H9 (cell line): ENCODE data around the gene PHKA1. TPM values are rescaled to one million over a fixed set of nuclear protein-coding genes. Genes with fewer than 3 reads are reported as not detected.

Experiments used
- DNase-seq: peaks from one replicate; pipeline ENCODE4 v3.0.0-alpha.2; 2017
- H2AFZ ChIP-seq: one replicate; pipeline ENCODE4 v1.6.1; 2013; ENCODE audit warnings: mild to moderate bottlenecking, low read length, control low read depth, moderate library complexity
- H2AK5ac ChIP-seq: 2 replicates; pipeline ENCODE4 v1.6.1; 2013; ENCODE audit warnings: low read length, control low read depth, mixed read lengths; ENCODE audit not compliant: insufficient read length
- H2BK120ac ChIP-seq: one replicate; pipeline ENCODE4 v1.6.1; 2013; ENCODE audit warnings: low read depth, mild to moderate bottlenecking, low read length, control low read depth, inconsistent platforms; ENCODE audit not compliant: poor library complexity, severe bottlenecking
- H2BK12ac ChIP-seq: 2 replicates; pipeline ENCODE4 v1.6.1; 2013; ENCODE audit warnings: low read length, control low read depth, mixed read lengths, low read depth; ENCODE audit not compliant: insufficient read length
- H2BK15ac ChIP-seq: 2 replicates; pipeline ENCODE4 v1.6.1; 2013; ENCODE audit warnings: low read depth, low read length, control low read depth
- H2BK20ac ChIP-seq: one replicate; pipeline ENCODE4 v1.6.1; 2013; ENCODE audit warnings: low read depth, mild to moderate bottlenecking, low read length, control low read depth, inconsistent platforms; ENCODE audit not compliant: poor library complexity, severe bottlenecking
- H2BK5ac ChIP-seq: 2 replicates; pipeline ENCODE4 v1.6.1; 2013; ENCODE audit warnings: low read length, control low read depth, mixed read lengths; ENCODE audit not compliant: insufficient read length
- H3K14ac ChIP-seq: 2 replicates; pipeline ENCODE4 v1.6.1; 2013; ENCODE audit warnings: low read length, control low read depth; ENCODE audit not compliant: insufficient read depth
- H3K18ac ChIP-seq: 2 replicates; pipeline ENCODE4 v1.6.1; 2013; ENCODE audit warnings: low read depth, mild to moderate bottlenecking, mixed read lengths, low read length, control low read depth; ENCODE audit not compliant: insufficient read length
- H3K23ac ChIP-seq: 2 replicates; pipeline ENCODE4 v1.6.1; 2013; ENCODE audit warnings: low read length, control low read depth, mixed read lengths, low read depth; ENCODE audit not compliant: insufficient read length
- H3K23me2 ChIP-seq: 2 replicates; pipeline ENCODE4 v1.6.1; 2013; ENCODE audit warnings: low read depth, mild to moderate bottlenecking, mixed read lengths, low read length, control low read depth; ENCODE audit not compliant: insufficient read length, poor library complexity, severe bottlenecking
- H3K27ac ChIP-seq: 2 replicates; pipeline ENCODE4 v1.5.1; 2013; ENCODE audit warnings: low read length, control low read depth, mixed read lengths, low read depth; ENCODE audit not compliant: insufficient read length
- H3K27me3 ChIP-seq: 2 replicates; pipeline ENCODE4 v1.6.1; 2013; ENCODE audit warnings: low read length, control low read depth, inconsistent platforms; ENCODE audit not compliant: insufficient read depth
- H3K4ac ChIP-seq: 2 replicates; pipeline ENCODE4 v1.6.1; 2013; ENCODE audit warnings: low read depth, mild to moderate bottlenecking, control low read depth, inconsistent platforms, low read length, moderate library complexity
- H3K4me1 ChIP-seq: 2 replicates; pipeline ENCODE4 v1.6.1; 2013; ENCODE audit warnings: low read length, control low read depth, inconsistent platforms; ENCODE audit not compliant: insufficient read depth
- H3K4me2 ChIP-seq: 2 replicates; pipeline ENCODE4 v1.6.1; 2013; ENCODE audit warnings: low read length, control low read depth, mixed read lengths; ENCODE audit not compliant: insufficient read length, insufficient read depth
- H3K56ac ChIP-seq: 2 replicates; pipeline ENCODE4 v1.6.1; 2013; ENCODE audit warnings: low read depth, mild to moderate bottlenecking, mixed read lengths, low read length, control low read depth; ENCODE audit not compliant: insufficient read length
- H3K79me1 ChIP-seq: 2 replicates; pipeline ENCODE4 v1.6.1; 2013; ENCODE audit warnings: low read depth, mild to moderate bottlenecking, moderate library complexity, low read length, control low read depth, inconsistent platforms; ENCODE audit not compliant: insufficient read depth, poor library complexity, severe bottlenecking
- H3K79me2 ChIP-seq: 2 replicates; pipeline ENCODE4 v1.6.1; 2013; ENCODE audit warnings: low read length, control low read depth, inconsistent platforms; ENCODE audit not compliant: insufficient read depth
- H3K9ac ChIP-seq: 2 replicates; pipeline ENCODE4 v1.6.1; 2013; ENCODE audit warnings: low read length, control low read depth, mixed read lengths; ENCODE audit not compliant: insufficient read length; ENCODE audit errors: extremely low read depth
- H3K9me3 ChIP-seq: one replicate; pipeline ENCODE4 v1.6.1; 2013; ENCODE audit warnings: low read depth, low read length, inconsistent platforms; ENCODE audit not compliant: control insufficient read depth
- H3T11ph ChIP-seq: one replicate; pipeline ENCODE4 v1.6.1; 2013; ENCODE audit warnings: mild to moderate bottlenecking, low read length, control low read depth, inconsistent platforms
- H4K20me1 ChIP-seq: one replicate; pipeline ENCODE4 v1.6.1; 2013; ENCODE audit not compliant: control insufficient read depth, insufficient read length, insufficient read depth
- H4K5ac ChIP-seq: 2 replicates; pipeline ENCODE4 v1.6.1; 2013; ENCODE audit warnings: low read depth, mild to moderate bottlenecking, mixed read lengths, low read length, control low read depth; ENCODE audit not compliant: insufficient read length
- H4K8ac ChIP-seq: replicated peaks from 2 replicates; pipeline ENCODE4 v1.6.1; 2013; ENCODE audit warnings: low read length, control low read depth, mixed read lengths, low read depth; ENCODE audit not compliant: insufficient read length
- H4K91ac ChIP-seq: 2 replicates; pipeline ENCODE4 v1.6.1; 2013; ENCODE audit warnings: low read depth, mild to moderate bottlenecking, moderate library complexity, mixed read lengths, low read length, control low read depth; ENCODE audit not compliant: insufficient read length
- H3K27ac Mint-ChIP-seq, 3 experiments: 2 replicates in 2 of 3; 3 replicates in 1 of 3; pipeline ENCODE4 v1.8.0; 2020 to 2021; ENCODE audit warnings: mixed read lengths in 3 of 3, mild to moderate bottlenecking in 1 of 3, moderate library complexity in 1 of 3
- H3K27me3 Mint-ChIP-seq: 2 replicates; pipeline ENCODE4 v1.8.0; 2021; ENCODE audit warnings: low read depth, mild to moderate bottlenecking, moderate library complexity, mixed read lengths
- H3K36me3 Mint-ChIP-seq, 3 experiments: 2 replicates in 2 of 3; 3 replicates in 1 of 3; pipeline ENCODE4 v1.8.0; 2020 to 2021; ENCODE audit warnings: low read depth in 3 of 3, mixed read lengths in 3 of 3; ENCODE audit not compliant: insufficient read depth in 1 of 3
- H3K4me1 Mint-ChIP-seq, 2 experiments: 2 replicates each; pipeline ENCODE4 v1.8.0; 2020; ENCODE audit warnings: mixed read lengths in 2 of 2
- H3K4me3 Mint-ChIP-seq, 2 experiments: 2 replicates in 1 of 2; 3 replicates in 1 of 2; pipeline ENCODE4 v1.8.0; 2020 to 2021; ENCODE audit warnings: mild to moderate bottlenecking in 2 of 2, mixed read lengths in 2 of 2, moderate library complexity in 1 of 2
- H3K9me3 Mint-ChIP-seq, 2 experiments: 2 replicates in 1 of 2; 3 replicates in 1 of 2; pipeline ENCODE4 v1.8.0; 2020; ENCODE audit warnings: mild to moderate bottlenecking in 2 of 2, mixed read lengths in 2 of 2, moderate library complexity in 1 of 2
- CTCF ChIP-seq: fragments of 200-600 bp; sonication (generic); conservative IDR thresholded peaks from 3 replicates; pipeline ENCODE4 v1.8.0; 2021; ENCODE audit warnings: antibody characterized with exemption, mild to moderate bottlenecking
- WGBS: extraction: QIAGEN DNeasy Blood & Tissue Kit; methylation state at CpG from one replicate; pipeline ENCODE4 v1.1.7; 2013; ENCODE audit warnings: missing lambda C conversion rate, low lambda C conversion rate, mixed read lengths; ENCODE audit not compliant: insufficient read length; ENCODE audit errors: extremely low coverage; 5-methylcytosine and 5-hydroxymethylcytosine counted together
- total RNA-seq: library from RNA; stranded (reverse); gene quantifications from 2 replicates; pipeline ENCODE4 v1.2.1, GENCODE V29; 2021

The PHKA1 gene
- total RNA-seq, 1 experiment from 2014 or later = 6.6 TPM

- Histone ChIP-seq H4K8ac (no peak overlapping the region), H3K4me2 (no peak overlapping the region), H2BK5ac (no peak overlapping the region), H3K23me2 (peaks cover 7% of the 10 kb centered on the region), H2BK20ac (no peak overlapping the region), H3K9ac (no peak overlapping the region), H2AK5ac (no peak overlapping the region), H3K4ac (no peak overlapping the region), H3K9me3 (peaks cover 27% of the 10 kb centered on the region), H3K79me1 (no peaks in the 10 kb centered on the region), H4K20me1 (no peaks in the 10 kb centered on the region), H4K91ac (no peak overlapping the region), H3K79me2 (no peaks in the 10 kb centered on the region), H3K18ac (no peak overlapping the region), H2AFZ (no peak overlapping the region), H3K14ac (no peak overlapping the region), H3K27ac (no peak overlapping the region), H3K56ac (no peak overlapping the region), H2BK120ac (no peak overlapping the region), H2BK12ac (no peak overlapping the region), H3K4me1 (no peaks in the 10 kb centered on the region), H3K23ac (no peak overlapping the region), H3K27me3 (no peaks in the 10 kb centered on the region), H2BK15ac (0 out of 2 replicates have a peak overlapping the region, but pooled peaks have one; percentile 80), H4K5ac (no peak overlapping the region), H3T11ph (no peak overlapping the region)
- Mint-ChIP-seq H3K36me3 (peaks cover 3 to 8% (median 4%) of the 10 kb centered on the region in 3 experiments; a peak in 4 of 7 replicates), H3K27ac (no peak overlapping the region), H3K4me3 (no peak overlapping the region), H3K4me1 (peaks cover 7 to 10% of the 10 kb centered on the region in 2 experiments; a peak in 3 of 4 replicates), H3K27me3 (peaks cover 3% of the 10 kb centered on the region), H3K9me3 (peaks cover 52 to 71% of the 10 kb centered on the region in 2 experiments)
- WGBS = no CpG with 5 or more reads among the region's 5 CpGs
- no peak for DNase-seq
- TF ChIP-seq CTCF = no peak
These were observed 2.7 kb upstream of the PHKA1 start for GRCh38 chrX:72716766-72717165.
